Right kidney (tissue), 1 donor: Measurements from ENCODE around the gene FOXL1.
"Not testable (repeated sequence)": the region's sequence is repeated elsewhere in the genome, so short reads cannot be mapped to it uniquely, and the experiment has no call there.

Source experiments
- DNase-seq: peaks from one replicate; pipeline ENCODE4 v3.0.0-alpha.2; 2016

FOXL1 gene

GRCh38 chr16:86580063-86580790 is 1.9 kb downstream of the FOXL1 start:
- DNase-seq = no peak

- DNase-seq = peak; percentile 31
Observed at GRCh38 chr16:86580791-86581170, 2.4 kb downstream of the FOXL1 start.

- peak; percentile 34 for DNase-seq
Observed at GRCh38 chr16:86581458-86581857, 3.1 kb downstream of the FOXL1 start.

GRCh38 chr16:86584071-86584685 is 5.8 kb downstream of the FOXL1 start:
- DNase-seq = no peak

- DNase-seq = no peak
Observed at GRCh38 chr16:86584726-86585721, 6.7 kb downstream of the FOXL1 start.

- DNase-seq = peak; percentile 13
Observed at GRCh38 chr16:86585821-86586611, 7.7 kb downstream of the FOXL1 start.

- no peak for DNase-seq
Observed at GRCh38 chr16:86587487-86587886, 9.1 kb downstream of the FOXL1 start.

- not testable (repeated sequence) for DNase-seq
Observed at GRCh38 chr16:86587955-86588354, 9.6 kb downstream of the FOXL1 start.

- DNase-seq = no peak
Observed at GRCh38 chr16:86590501-86591144, 12.3 kb downstream of the FOXL1 start.

- DNase-seq = no peak
Observed at GRCh38 chr16:86591270-86591669, 12.9 kb downstream of the FOXL1 start.

- peak; percentile 42 for DNase-seq
Observed at GRCh38 chr16:86593913-86594620, 15.7 kb downstream of the FOXL1 start.

GRCh38 chr16:86594721-86595120 is 16.4 kb downstream of the FOXL1 start:
- peak; percentile 16 for DNase-seq

GRCh38 chr16:86595983-86596605 is 17.7 kb downstream of the FOXL1 start:
- no peak for DNase-seq

GRCh38 chr16:86597126-86597879 is 19.0 kb downstream of the FOXL1 start:
- no peak for DNase-seq

GRCh38 chr16:86597880-86598606 is 19.7 kb downstream of the FOXL1 start:
- peak; percentile 31 for DNase-seq

- DNase-seq = peak; percentile 22
Observed at GRCh38 chr16:86598607-86599565, 20.5 kb downstream of the FOXL1 start.

GRCh38 chr16:86601356-86601755 is 23.0 kb downstream of the FOXL1 start:
- no peak for DNase-seq

GRCh38 chr16:86602521-86602920 is 24.2 kb downstream of the FOXL1 start:
- no peak for DNase-seq
